Measurements from ENCODE around the gene SNRNP40. TPM values are rescaled to one million over a fixed set of nuclear protein-coding genes. Genes with fewer than 3 reads are reported as not detected.

Gene SNRNP40
- total RNA-seq (2014; rRNA removed; shearing (Covaris generic)), result 269 and 326 TPM in 2 replicates

GRCh38 chr1:31296486-31297276, at the start of gene SNRNP40, which contains the start of gene ZCCHC17:
Gene SNRNP40, minus strand, starts transcription at chr1:31296788. Its CDS starts 37 bp downstream, at chr1:31296751.
Gene ZCCHC17, plus strand, starts transcription at chr1:31297032. Its CDS starts 13,067 bp downstream, at chr1:31310099.
- in situ Hi-C loops (cut with HindIII; ENCODE audit: low sequenced_read_pairs), result no loop called here
- peak; percentile 99 for DNase-seq (ENCODE audit: low spot score)

- in situ Hi-C loops (cut with HindIII; ENCODE audit: low sequenced_read_pairs), result no loop called here
- no peak for DNase-seq (ENCODE audit: low spot score)
Observed at GRCh38 chr1:31345635-31346034, 49.0 kb upstream of the SNRNP40 start.

- no peak for DNase-seq (ENCODE audit: low spot score)
- in situ Hi-C loops (cut with HindIII; ENCODE audit: low sequenced_read_pairs), result no loop called here
Observed at GRCh38 chr1:31344503-31344902, 47.9 kb upstream of the SNRNP40 start.

- DNase-seq (ENCODE audit: low spot score), result peak; percentile 28
- in situ Hi-C loops (cut with HindIII; ENCODE audit: low sequenced_read_pairs), result no loop called here
Observed at GRCh38 chr1:31336687-31337467, 40.3 kb upstream of the SNRNP40 start.

GRCh38 chr1:31335007-31335406, 38.4 kb upstream of the SNRNP40 start:
- DNase-seq (ENCODE audit: low spot score), result peak; percentile 86
- in situ Hi-C loops (cut with HindIII; ENCODE audit: low sequenced_read_pairs), result no loop called here

GRCh38 chr1:31327381-31327780, 30.8 kb upstream of the SNRNP40 start:
- in situ Hi-C loops (cut with HindIII; ENCODE audit: low sequenced_read_pairs), result no loop called here
- DNase-seq (ENCODE audit: low spot score), result no peak

GRCh38 chr1:31326461-31326860, 29.9 kb upstream of the SNRNP40 start:
- no peak for DNase-seq (ENCODE audit: low spot score)
- in situ Hi-C loops (cut with HindIII; ENCODE audit: low sequenced_read_pairs), result no loop called here

GRCh38 chr1:31324992-31325391, 28.4 kb upstream of the SNRNP40 start:
- in situ Hi-C loops (cut with HindIII; ENCODE audit: low sequenced_read_pairs), result no loop called here
- no peak for DNase-seq (ENCODE audit: low spot score)

GRCh38 chr1:31324093-31324492, 27.5 kb upstream of the SNRNP40 start:
- no peak for DNase-seq (ENCODE audit: low spot score)
- in situ Hi-C loops (cut with HindIII; ENCODE audit: low sequenced_read_pairs), result no loop called here

- DNase-seq (ENCODE audit: low spot score), result no peak
- in situ Hi-C loops (cut with HindIII; ENCODE audit: low sequenced_read_pairs), result no loop called here
Observed at GRCh38 chr1:31318146-31318545, 21.6 kb upstream of the SNRNP40 start.

GRCh38 chr1:31315902-31316301, 19.3 kb upstream of the SNRNP40 start:
- no peak for DNase-seq (ENCODE audit: low spot score)
- in situ Hi-C loops (cut with HindIII; ENCODE audit: low sequenced_read_pairs), result no loop called here

GRCh38 chr1:31310198-31310597, 13.6 kb upstream of the SNRNP40 start:
- no peak for DNase-seq (ENCODE audit: low spot score)
- in situ Hi-C loops (cut with HindIII; ENCODE audit: low sequenced_read_pairs), result no loop called here

GRCh38 chr1:31308036-31308435, 11.4 kb upstream of the SNRNP40 start:
- in situ Hi-C loops (cut with HindIII; ENCODE audit: low sequenced_read_pairs), result no loop called here
- DNase-seq (ENCODE audit: low spot score), result no peak

GRCh38 chr1:31306278-31306677, 9.7 kb upstream of the SNRNP40 start:
- in situ Hi-C loops (cut with HindIII; ENCODE audit: low sequenced_read_pairs), result no loop called here
- no peak for DNase-seq (ENCODE audit: low spot score)

- DNase-seq (ENCODE audit: low spot score), result no peak
- in situ Hi-C loops (cut with HindIII; ENCODE audit: low sequenced_read_pairs), result no loop called here
Observed at GRCh38 chr1:31302709-31303441, 6.3 kb upstream of the SNRNP40 start.

GRCh38 chr1:31300193-31300592, 3.6 kb upstream of the SNRNP40 start:
- in situ Hi-C loops (cut with HindIII; ENCODE audit: low sequenced_read_pairs), result no loop called here
- no peak for DNase-seq (ENCODE audit: low spot score)

- DNase-seq (ENCODE audit: low spot score), result no peak
Observed at GRCh38 chr1:31299365-31299764, 2.8 kb upstream of the SNRNP40 start.

GRCh38 chr1:31297277-31298247, 974 bp upstream of the SNRNP40 start:
- DNase-seq (ENCODE audit: low spot score), result no peak

More at GRCh38 chr1:31299365-31299764, 2.8 kb upstream of the SNRNP40 start:
- in situ Hi-C loops (cut with HindIII; ENCODE audit: low sequenced_read_pairs), result no loop called here

More at GRCh38 chr1:31297277-31298247, 974 bp upstream of the SNRNP40 start:
- in situ Hi-C loops (cut with HindIII; ENCODE audit: low sequenced_read_pairs), result no loop called here
